ACC112 (cell line): ENCODE measurements around the gene DACH1.

Experiments used
- H2AFZ ChIP-seq: fragments of 200-600 bp; sonication (generic); one replicate; pipeline ENCODE4 v1.6.0; 2017; ENCODE audit warnings: antibody characterized with exemption, low read length; ENCODE audit not compliant: unreplicated experiment
- H3K27ac ChIP-seq: fragments of 200-600 bp; sonication (generic); 2 replicates; pipeline ENCODE4 v1.5.1; 2014; ENCODE audit warnings: low read depth, mild to moderate bottlenecking, antibody characterized with exemption, low read length, moderate library complexity
- H3K27me3 ChIP-seq: fragments of 200-600 bp; sonication (generic); 2 replicates; pipeline ENCODE4 v1.6.1; 2014; ENCODE audit warnings: mild to moderate bottlenecking, antibody characterized with exemption, low read length, moderate library complexity, mixed read lengths; ENCODE audit not compliant: insufficient read depth
- H3K36me3 ChIP-seq: fragments of 200-600 bp; sonication (generic); 2 replicates; pipeline ENCODE4 v1.6.1; 2016; ENCODE audit warnings: mild to moderate bottlenecking, antibody characterized with exemption, low read length, moderate library complexity, mixed read lengths; ENCODE audit not compliant: insufficient read depth
- H3K4me1 ChIP-seq: fragments of 200-600 bp; sonication (generic); one replicate; pipeline ENCODE4 v1.6.1; 2016; ENCODE audit warnings: low read length, mixed read lengths; ENCODE audit not compliant: insufficient read depth, unreplicated experiment, control insufficient read depth
- H3K4me3 ChIP-seq: fragments of 200-600 bp; sonication (generic); 2 replicates; pipeline ENCODE4 v1.5.1; 2014; ENCODE audit warnings: mild to moderate bottlenecking, low read depth, low read length
- H3K79me2 ChIP-seq: fragments of 200-600 bp; sonication (generic); one replicate; pipeline ENCODE4 v1.6.0; 2016; ENCODE audit warnings: low read length; ENCODE audit not compliant: control insufficient read depth, unreplicated experiment, insufficient read depth

Gene DACH1

DNA sequence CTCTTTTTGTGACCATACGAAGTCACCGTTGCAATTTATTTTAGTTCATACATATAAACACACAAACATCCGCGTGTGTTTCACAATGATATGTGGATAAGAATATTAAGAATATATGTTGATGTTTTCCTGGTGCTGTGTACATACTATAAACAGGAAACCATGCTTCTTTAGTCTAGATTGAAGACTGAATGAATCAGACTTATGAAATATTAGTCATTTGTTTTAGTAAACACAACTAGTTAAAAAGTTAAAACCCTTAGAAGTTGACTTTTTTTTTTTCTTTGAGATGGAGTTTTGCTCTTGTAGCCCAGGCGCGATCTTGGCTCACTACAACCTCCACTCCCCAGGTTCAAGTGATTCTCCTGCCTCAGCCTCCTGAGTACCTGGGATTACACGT, 257.7 kb downstream of the DACH1 start:
- Histone ChIP-seq H3K36me3 (no peaks in the 10 kb centered on the region), H3K27me3 (no peaks in the 10 kb centered on the region), H3K79me2 (no peaks in the 10 kb centered on the region), H3K4me1 (no peaks in the 10 kb centered on the region), H3K27ac (no peak overlapping the region), H2AFZ (no peak overlapping the region), H3K4me3 (no peak overlapping the region)

DNA sequence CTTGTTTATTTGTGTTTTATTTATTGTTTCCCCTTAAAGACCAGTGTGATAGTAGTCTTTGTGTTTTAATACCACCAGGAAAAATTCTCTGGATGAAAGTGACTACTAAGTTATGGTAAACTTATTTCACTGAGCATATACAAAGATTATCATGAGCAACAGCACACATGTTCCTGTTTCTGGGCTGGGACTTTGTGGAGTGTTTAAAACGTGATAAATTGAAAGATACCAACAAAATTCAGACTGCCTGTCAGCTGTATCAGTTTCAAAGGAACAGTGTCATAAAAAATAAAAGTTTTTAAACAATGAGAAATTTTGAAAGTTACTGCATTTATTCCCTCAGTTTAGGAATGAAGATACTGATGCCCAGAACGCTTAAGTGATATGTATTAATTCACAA, 259.4 kb downstream of the DACH1 start:
- H3K36me3 ChIP-seq: no peaks in the 10 kb centered on the region
- no peaks in the 10 kb centered on the region for H3K27me3 ChIP-seq
- H3K79me2 ChIP-seq: no peaks in the 10 kb centered on the region
- H3K4me3 ChIP-seq: no peak overlapping the region
- no peak overlapping the region for H3K27ac ChIP-seq
- no peak overlapping the region for H2AFZ ChIP-seq
- no peaks in the 10 kb centered on the region for H3K4me1 ChIP-seq

DNA sequence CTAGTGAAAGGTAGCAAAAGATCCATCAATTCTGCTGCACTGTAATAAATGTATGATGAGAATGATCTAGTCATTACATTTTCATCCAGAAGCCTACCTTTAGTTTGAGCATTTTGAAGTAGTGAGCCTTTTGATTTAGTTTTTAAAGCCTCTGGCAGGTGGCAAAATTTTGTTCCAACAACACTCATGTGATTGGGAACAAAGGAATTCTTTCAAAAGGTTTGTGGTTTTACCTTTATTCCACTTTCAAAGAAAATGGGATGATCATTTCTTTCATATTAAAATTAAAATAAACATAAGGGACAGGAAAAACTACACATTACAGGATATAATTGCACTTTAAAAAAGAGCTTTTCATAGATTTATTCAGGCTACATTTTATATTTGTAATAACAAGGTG, 260.2 kb downstream of the DACH1 start:
- no peaks in the 10 kb centered on the region for H3K79me2 ChIP-seq

DNA sequence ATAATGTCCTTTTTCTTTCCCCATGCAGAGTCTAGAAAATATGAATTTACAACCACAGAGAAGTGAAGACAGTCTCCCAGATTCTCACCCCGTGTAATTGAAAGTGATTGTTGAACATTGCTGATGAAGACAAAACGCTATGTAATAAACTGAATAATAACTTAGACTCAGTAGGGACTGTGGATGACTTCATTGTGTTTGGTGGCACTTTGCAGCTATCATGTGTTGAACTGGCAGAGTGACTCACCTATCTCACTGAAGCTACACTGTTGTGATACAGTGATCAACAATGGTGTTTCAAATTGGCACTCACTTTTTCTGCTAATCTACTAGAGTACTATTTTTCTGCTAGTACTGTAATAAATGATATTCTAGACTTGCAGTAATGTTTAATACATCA, 261.3 kb downstream of the DACH1 start:
- no peak overlapping the region for H3K27ac ChIP-seq
- H3K79me2 ChIP-seq: no peaks in the 10 kb centered on the region
- H3K4me1 ChIP-seq: no peaks in the 10 kb centered on the region
- H3K36me3 ChIP-seq: no peaks in the 10 kb centered on the region
- H3K27me3 ChIP-seq: no peaks in the 10 kb centered on the region
- no peak overlapping the region for H3K4me3 ChIP-seq
- H2AFZ ChIP-seq: no peak overlapping the region

More for the DNA sequence above, 260.2 kb downstream of the DACH1 start:
- H3K27ac ChIP-seq: no peak overlapping the region
- H3K27me3 ChIP-seq: no peaks in the 10 kb centered on the region
- H3K4me1 ChIP-seq: no peaks in the 10 kb centered on the region
- H3K4me3 ChIP-seq: no peak overlapping the region
- no peak overlapping the region for H2AFZ ChIP-seq
- H3K36me3 ChIP-seq: no peaks in the 10 kb centered on the region

DNA sequence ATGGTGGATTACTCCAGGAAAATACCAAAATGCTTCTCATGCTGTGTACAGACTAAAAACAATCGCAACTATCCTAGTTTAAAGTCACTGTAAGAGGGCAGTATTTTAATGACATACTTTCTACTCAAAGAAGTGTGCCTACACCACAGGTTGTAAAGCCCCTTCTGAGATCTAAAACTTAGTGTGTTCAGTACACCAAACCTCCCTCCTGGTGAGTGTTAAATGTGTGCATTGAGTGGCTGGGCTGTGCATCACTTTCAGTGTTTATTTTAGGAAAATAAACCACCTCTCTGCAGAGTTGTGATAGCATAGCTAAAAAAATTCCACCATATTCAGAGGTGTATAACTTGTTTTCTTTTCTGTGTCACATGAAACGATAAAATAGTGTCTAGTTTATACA, 263.7 kb downstream of the DACH1 start:
- no peaks in the 10 kb centered on the region for H3K36me3 ChIP-seq
- H3K79me2 ChIP-seq: no peaks in the 10 kb centered on the region
- no peak overlapping the region for H3K4me3 ChIP-seq
- H2AFZ ChIP-seq: no peak overlapping the region
- no peak overlapping the region for H3K27ac ChIP-seq
- H3K27me3 ChIP-seq: no peaks in the 10 kb centered on the region
- H3K4me1 ChIP-seq: no peaks in the 10 kb centered on the region

DNA sequence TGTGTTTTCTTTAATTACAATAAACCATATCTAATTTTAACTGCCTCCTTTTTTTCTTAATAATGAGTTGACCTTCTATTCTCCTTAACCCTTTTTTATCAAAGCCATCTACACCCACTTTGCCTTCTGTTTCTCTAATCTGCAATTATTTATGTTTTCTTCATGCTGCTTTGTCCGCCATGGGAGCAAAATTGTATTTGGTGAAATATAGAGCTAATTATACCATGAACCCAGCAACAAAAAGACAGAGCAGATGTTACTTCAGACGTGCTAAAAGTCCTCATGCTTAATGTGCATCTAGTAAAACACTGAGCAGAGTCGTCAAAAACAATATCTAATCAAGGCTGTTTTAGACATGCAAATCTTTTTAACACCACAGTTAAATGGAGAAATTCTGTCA, 264.7 kb downstream of the DACH1 start:
- H3K4me3 ChIP-seq: no peak overlapping the region

DNA sequence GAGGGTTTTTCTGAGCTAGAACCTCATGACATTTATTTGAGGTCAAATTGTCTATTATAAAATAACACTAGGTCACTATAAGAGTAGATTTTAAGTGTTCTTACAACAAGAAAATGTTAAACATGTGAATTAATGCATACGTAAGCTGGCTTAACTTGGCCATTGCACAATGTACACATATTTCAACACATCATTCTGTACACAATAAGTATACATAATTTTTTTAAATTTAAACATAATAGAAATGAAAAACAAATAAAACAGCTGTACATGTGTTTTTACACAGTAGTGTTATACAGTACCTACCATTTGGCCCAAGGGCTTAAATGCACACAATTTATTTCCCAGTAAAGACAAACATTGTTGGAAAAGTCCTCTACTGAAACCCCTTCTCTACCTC, 269.9 kb downstream of the DACH1 start:
- H3K27ac ChIP-seq: no peak overlapping the region
- H3K79me2 ChIP-seq: no peaks in the 10 kb centered on the region
- no peaks in the 10 kb centered on the region for H3K36me3 ChIP-seq
- no peaks in the 10 kb centered on the region for H3K27me3 ChIP-seq
- H3K4me1 ChIP-seq: no peaks in the 10 kb centered on the region
- H2AFZ ChIP-seq: no peak overlapping the region
- no peak overlapping the region for H3K4me3 ChIP-seq

More for the DNA sequence above, 264.7 kb downstream of the DACH1 start:
- H3K79me2 ChIP-seq: no peaks in the 10 kb centered on the region
- H2AFZ ChIP-seq: no peak overlapping the region
- H3K36me3 ChIP-seq: no peaks in the 10 kb centered on the region
- H3K27ac ChIP-seq: no peak overlapping the region
- no peaks in the 10 kb centered on the region for H3K27me3 ChIP-seq
- H3K4me1 ChIP-seq: no peaks in the 10 kb centered on the region

DNA sequence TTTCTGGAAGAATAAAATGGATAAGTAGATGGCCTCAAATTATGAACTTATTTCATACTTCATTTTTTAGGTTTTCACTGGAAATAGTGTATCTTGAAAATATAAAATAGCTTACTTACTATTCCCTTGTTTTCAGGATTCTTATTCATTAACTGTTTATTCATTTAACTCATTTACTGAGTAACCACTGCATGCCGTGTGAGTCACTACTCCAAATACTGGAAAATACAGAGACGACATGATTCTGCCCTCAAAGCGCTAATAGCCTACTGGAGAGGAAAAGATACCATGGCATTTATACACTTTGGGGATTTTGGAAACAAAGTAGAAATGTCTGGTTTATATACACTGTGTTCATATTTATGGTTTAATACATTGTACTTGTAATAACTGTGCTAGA, 270.9 kb downstream of the DACH1 start:
- Histone ChIP-seq H3K79me2 (no peaks in the 10 kb centered on the region), H3K27ac (no peak overlapping the region), H3K36me3 (no peaks in the 10 kb centered on the region), H3K27me3 (no peaks in the 10 kb centered on the region), H3K4me3 (no peak overlapping the region), H3K4me1 (no peaks in the 10 kb centered on the region), H2AFZ (no peak overlapping the region)

DNA sequence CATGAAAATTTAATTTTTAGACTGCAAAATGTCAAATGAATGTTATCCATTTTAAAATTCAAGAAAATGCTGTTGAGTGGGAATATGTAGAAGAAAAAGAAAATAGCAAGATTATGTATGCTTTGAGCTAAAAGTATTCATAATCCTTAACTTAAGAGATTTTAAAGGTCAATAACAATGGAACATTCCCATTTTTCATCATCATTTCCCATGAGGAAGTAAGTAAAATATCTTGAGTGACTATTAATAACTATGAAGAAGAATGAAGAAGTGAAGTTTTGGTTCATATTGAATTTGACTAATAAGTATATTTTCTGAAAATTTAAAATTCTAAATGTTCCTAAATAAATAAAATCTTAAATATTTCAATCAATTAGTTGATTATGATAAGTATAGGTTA, 273.4 kb downstream of the DACH1 start:
- Histone ChIP-seq H2AFZ (no peak overlapping the region), H3K36me3 (no peaks in the 10 kb centered on the region)

DNA sequence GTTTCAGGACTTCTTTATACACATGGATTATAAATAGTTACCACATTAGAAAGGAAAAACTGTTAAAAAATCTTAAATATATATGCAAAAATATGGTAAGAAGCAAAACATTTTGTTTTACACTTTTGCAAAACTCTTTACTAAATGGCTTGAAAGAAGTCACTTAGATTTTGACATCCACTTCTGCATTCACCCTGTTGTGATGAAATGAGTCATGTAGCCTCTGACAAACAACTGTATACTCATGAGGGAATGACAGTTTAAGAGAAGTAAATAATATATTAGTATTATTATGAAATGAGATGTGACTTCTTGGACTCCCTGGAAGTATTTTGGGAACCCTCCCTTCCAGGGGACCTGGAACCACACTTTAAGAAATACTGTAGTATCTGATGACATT, 275.6 kb downstream of the DACH1 start:
- Histone ChIP-seq H3K4me1 (no peaks in the 10 kb centered on the region), H3K4me3 (no peak overlapping the region), H3K36me3 (no peaks in the 10 kb centered on the region), H3K27me3 (no peaks in the 10 kb centered on the region), H3K79me2 (no peaks in the 10 kb centered on the region), H2AFZ (no peak overlapping the region), H3K27ac (no peak overlapping the region)

More for the DNA sequence above, 273.4 kb downstream of the DACH1 start:
- Histone ChIP-seq H3K79me2 (no peaks in the 10 kb centered on the region), H3K4me1 (no peaks in the 10 kb centered on the region), H3K4me3 (no peak overlapping the region), H3K27ac (no peak overlapping the region), H3K27me3 (no peaks in the 10 kb centered on the region)

DNA sequence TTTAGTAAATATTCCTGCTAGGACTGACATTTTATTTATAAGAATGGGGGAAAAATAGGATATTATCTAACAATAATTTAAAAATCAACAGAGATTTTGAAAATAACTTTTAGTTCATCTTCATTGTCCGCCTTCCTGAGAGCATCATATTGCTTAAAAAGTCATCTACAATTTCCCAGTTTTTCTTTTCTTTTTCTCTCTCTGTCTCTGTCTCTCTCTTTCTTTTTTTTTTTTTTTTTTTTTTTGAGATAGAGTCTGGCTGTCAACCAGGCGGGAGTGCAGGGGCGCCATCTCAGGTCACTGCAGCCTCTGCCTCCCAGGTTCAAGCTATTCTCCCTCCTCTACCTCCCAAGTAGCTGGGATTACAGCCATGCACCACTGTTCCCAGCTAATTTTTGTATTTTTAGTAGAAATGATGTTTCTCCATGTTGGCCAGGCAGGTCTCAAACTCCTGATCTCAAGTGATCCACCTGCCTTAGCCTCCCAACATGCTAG, 276.3 kb downstream of the DACH1 start:
- H2AFZ ChIP-seq: no peak overlapping the region
- no peaks in the 10 kb centered on the region for H3K27me3 ChIP-seq
- H3K36me3 ChIP-seq: no peaks in the 10 kb centered on the region
- no peaks in the 10 kb centered on the region for H3K4me1 ChIP-seq
- H3K4me3 ChIP-seq: no peak overlapping the region
- H3K27ac ChIP-seq: no peak overlapping the region
- no peaks in the 10 kb centered on the region for H3K79me2 ChIP-seq
